HCT116 (cell line): ENCODE results near the gene PAAF1.

Source experiments
- CEBPB ChIP-seq: IDR thresholded peaks from 2 replicates; pipeline ENCODE4 v1.6.1; 2012; ENCODE audit warnings: low read depth
- EZH2 ChIP-seq: fragments of 200-600 bp; sonication (generic); IDR thresholded peaks from 2 replicates; pipeline ENCODE4 v1.6.1; 2017; ENCODE audit warnings: antibody characterized with exemption, mixed run types
- EZH2phosphoT487 ChIP-seq: fragments of 200-600 bp; IDR thresholded peaks from 2 replicates; pipeline ENCODE4 v1.6.1; 2018; ENCODE audit warnings: antibody characterized with exemption, borderline replicate concordance
- POLR2AphosphoS5 ChIP-seq: IDR thresholded peaks from 2 replicates; pipeline ENCODE4 v1.6.1; 2011; ENCODE audit warnings: mild to moderate bottlenecking, low read depth, low read length, moderate library complexity
- SIN3A ChIP-seq: IDR thresholded peaks from 2 replicates; pipeline ENCODE4 v1.6.1; 2012; ENCODE audit warnings: low read depth
- TCF7L2 ChIP-seq: IDR thresholded peaks from 2 replicates; pipeline ENCODE4 v1.7.0; 2011; ENCODE audit warnings: borderline replicate concordance, inconsistent platforms; ENCODE audit not compliant: insufficient read depth, insufficient read length; ENCODE audit errors: extremely low read depth
- YY1 ChIP-seq: IDR thresholded peaks from 2 replicates; pipeline ENCODE4 v1.6.1; 2011; ENCODE audit warnings: low read length, low read depth, moderate library complexity, mild to moderate bottlenecking; ENCODE audit not compliant: insufficient replicate concordance; ENCODE audit errors: extremely low read depth
- ZNF274 ChIP-seq: fragments of 200-500 bp; sonication (Bioruptor generic); IDR thresholded peaks from 2 replicates; pipeline ENCODE4 v1.6.1; 2014; ENCODE audit warnings: mild to moderate bottlenecking, low read depth, low read length, inconsistent platforms
- TF ChIP-seq, protein P1 (sequence below), 3 experiments: fragments of 200-600 bp in 1 of 3; sonication (generic) in 1 of 3; IDR thresholded peaks in 2 of 3; conservative IDR thresholded peaks in 1 of 3; 2 replicates each; pipeline ENCODE4 v1.5.1; 2012 to 2017; ENCODE audit warnings: low read depth in 2 of 3, low read length in 2 of 3, antibody characterized with exemption in 1 of 3, borderline replicate concordance in 1 of 3, control low read depth in 1 of 3, mild to moderate bottlenecking in 1 of 3, mixed read lengths in 1 of 3, mixed run types in 1 of 3, moderate library complexity in 1 of 3; ENCODE audit not compliant: insufficient read depth in 1 of 3

DNA sequence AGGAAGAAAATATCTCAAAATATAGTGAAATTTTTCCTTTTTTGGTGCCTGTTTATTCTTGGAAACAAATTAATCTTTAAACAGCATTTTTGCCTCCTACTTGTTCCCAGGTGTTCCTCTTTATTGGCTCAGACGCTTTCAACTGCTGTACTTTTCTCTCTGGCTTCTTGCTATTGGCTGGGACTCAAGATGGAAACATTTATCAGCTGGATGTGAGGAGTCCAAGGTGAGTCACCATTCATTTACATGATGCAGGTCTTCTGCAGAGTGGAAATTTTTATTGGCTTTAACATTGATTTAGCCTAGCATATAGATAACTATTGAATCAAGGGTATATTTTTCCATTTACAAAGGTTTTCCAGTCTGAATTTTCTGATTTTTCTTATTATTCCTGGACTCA, 39.6 kb downstream of the PAAF1 start:
- TF ChIP-seq, protein P1, sequence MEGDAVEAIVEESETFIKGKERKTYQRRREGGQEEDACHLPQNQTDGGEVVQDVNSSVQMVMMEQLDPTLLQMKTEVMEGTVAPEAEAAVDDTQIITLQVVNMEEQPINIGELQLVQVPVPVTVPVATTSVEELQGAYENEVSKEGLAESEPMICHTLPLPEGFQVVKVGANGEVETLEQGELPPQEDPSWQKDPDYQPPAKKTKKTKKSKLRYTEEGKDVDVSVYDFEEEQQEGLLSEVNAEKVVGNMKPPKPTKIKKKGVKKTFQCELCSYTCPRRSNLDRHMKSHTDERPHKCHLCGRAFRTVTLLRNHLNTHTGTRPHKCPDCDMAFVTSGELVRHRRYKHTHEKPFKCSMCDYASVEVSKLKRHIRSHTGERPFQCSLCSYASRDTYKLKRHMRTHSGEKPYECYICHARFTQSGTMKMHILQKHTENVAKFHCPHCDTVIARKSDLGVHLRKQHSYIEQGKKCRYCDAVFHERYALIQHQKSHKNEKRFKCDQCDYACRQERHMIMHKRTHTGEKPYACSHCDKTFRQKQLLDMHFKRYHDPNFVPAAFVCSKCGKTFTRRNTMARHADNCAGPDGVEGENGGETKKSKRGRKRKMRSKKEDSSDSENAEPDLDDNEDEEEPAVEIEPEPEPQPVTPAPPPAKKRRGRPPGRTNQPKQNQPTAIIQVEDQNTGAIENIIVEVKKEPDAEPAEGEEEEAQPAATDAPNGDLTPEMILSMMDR (IDR thresholded peaks at IDR 0.05 in 2 of 3, conservative IDR thresholded peaks at IDR 0.05 in 1 of 3; ENCODE audit: borderline replicate concordance in 1 of 3, insufficient read depth in 1 of 3, low read depth in 2 of 3, low read length in 2 of 3): no peak
- TF ChIP-seq POLR2AphosphoS5 (no peak), SIN3A (no peak), CEBPB (no peak), ZNF274 (no peak), TCF7L2 (no peak), EZH2phosphoT487 (no peak), EZH2 (no peak), YY1 (no peak)
